ENCODE measurements around the gene SPG7. TPM values are rescaled to one million over a fixed set of nuclear protein-coding genes. Genes with fewer than 3 reads are reported as not detected.

SPG7 gene
- total RNA-seq, 6 experiments from 2014 or later, result 44.0 to 70.5 (median 57.0) TPM

GRCh38 chr16:89555780-89556179 is 47.6 kb downstream of the SPG7 start:
- no peaks in the 10 kb centered on the region for H3K27me3 ChIP-seq
- no peak for DNase-seq
- peaks cover 0 to 11% (median 0%) of the 10 kb centered on the region in 4 donors for H3K4me1 ChIP-seq
- WGBS (ENCODE audit: insufficient coverage, low coverage, low lambda C conversion rate, missing lambda C conversion rate), result 79% methylated on average over 8 of the region's 13 CpGs
- intact Hi-C loops (cut with DNase I), result no loop called here
- H3K4me3 ChIP-seq, result no peak overlapping the region
- no peak for ATAC-seq
- no peaks in the 10 kb centered on the region for H3K9me3 ChIP-seq
- no peak overlapping the region for H3K27ac ChIP-seq
- peaks cover 0 to 28% (median 2%) of the 10 kb centered on the region in 4 donors for H3K36me3 ChIP-seq
- TF ChIP-seq POLR2A (IDR thresholded peaks at IDR 0.05), result no peak
- no peak for TF ChIP-seq CTCF (IDR thresholded peaks at IDR 0.05)

DNA sequence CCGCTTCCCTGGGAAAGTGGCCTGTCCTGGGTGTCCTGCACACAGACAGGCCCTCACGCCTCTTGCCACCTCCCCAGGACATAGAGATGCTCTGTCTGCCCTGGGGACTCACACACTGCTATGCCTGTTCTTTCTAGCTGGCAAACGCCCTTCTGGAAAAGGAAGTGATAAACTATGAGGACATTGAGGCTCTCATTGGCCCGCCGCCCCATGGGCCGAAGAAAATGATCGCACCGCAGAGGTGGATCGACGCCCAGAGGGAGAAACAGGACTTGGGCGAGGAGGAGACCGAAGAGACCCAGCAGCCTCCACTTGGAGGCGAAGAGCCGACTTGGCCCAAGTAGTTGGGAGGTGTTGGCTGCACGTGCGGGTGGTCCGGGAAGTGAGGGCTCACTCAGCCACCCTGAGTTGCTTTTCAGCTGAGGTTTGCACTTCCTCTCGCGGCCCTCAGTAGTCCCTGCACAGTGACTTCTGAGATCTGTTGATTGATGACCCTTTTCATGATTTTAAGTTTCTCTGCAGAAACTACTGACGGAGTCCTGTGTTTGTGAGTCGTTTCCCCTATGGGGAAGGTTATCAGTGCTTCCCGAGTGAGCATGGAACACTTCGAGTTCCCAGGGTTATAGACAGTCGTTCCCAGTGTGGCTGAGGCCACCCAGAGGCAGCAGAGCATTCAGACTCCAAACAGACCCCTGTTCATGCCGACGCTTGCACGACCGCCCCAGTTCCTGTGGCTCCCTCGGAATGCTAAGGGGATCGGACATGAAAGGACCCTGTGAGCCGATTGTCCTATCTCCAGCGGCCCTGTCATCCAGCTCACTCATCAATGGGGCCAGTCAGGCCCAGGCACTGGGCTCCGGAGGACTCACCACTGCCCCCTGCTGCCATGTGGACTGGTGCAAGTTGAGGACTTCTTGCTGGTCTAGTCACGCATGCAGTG is 48.8 kb downstream of the SPG7 start:
- Histone ChIP-seq H3K4me3 (no peak overlapping the region), H3K27ac (peak overlapping the region in 1 of 3 donors; percentile 6), H3K27me3 (no peaks in the 10 kb centered on the region), H3K36me3 (peaks cover 3 to 31% (median 7%) of the 10 kb centered on the region in 4 donors), H3K9me3 (no peaks in the 10 kb centered on the region), H3K4me1 (peaks cover 0 to 20% (median 7%) of the 10 kb centered on the region in 4 donors)
- DNase-seq, result peak; percentile 83 to 90 (median 86)
- 46% methylated on average over 10 of the region's 34 CpGs for WGBS (ENCODE audit: insufficient coverage, low coverage, low lambda C conversion rate, missing lambda C conversion rate)
- TF ChIP-seq POLR2A (IDR thresholded peaks at IDR 0.05) (no peak), CTCF (IDR thresholded peaks at IDR 0.05) (peak; percentile 78 to 88 (median 85))
- ATAC-seq, result peak; percentile 63 to 72 (median 66)
- intact Hi-C loops (cut with DNase I), result no loop called here

DNA sequence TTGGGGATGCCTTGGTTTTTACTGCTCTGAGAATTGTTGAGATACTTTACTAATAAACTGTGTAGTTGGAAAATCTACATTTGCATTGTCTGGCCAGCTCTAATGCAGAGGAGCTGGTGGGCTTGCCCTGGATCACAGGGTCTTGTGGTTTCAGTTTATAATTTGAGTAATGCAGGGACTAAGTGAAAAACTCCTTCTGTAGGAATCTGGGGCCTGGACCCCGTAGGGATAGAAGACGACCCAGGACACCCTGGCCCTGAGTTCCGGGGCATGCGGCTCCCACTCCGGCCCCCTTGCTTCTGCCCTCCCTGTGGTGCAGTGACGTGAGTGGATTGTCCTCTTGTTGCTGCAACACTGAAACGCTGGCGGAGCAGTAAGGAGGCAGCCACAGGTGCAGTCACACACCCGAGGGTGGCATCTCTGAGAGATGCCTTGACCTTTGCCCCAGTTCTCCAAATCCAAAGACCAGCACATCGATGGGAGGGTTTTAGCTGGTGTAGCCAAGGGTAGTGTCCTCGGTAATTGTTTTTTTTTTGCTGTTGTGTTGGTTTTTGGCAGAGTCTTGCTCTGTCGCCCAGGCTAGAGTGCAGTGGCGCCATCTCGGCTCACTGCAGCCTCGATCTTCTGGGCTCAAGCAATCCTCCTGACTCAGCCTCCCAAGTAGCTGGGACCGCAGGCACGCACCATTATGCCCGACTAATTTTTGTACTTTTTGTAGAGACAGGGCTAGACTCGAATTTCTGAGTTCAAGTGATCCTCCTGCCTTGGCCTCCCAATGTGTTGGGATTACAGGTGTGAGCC is 49.7 kb downstream of the SPG7 start:
- ATAC-seq (no peak), DNase-seq (no peak)
- WGBS (ENCODE audit: insufficient coverage, low coverage, low lambda C conversion rate, missing lambda C conversion rate), result 84% methylated on average over 5 of the region's 19 CpGs
- intact Hi-C loops (cut with DNase I), result no loop called here
- Histone ChIP-seq H3K4me1 (peaks cover 0 to 28% (median 12%) of the 10 kb centered on the region in 4 donors), H3K36me3 (peaks cover 9 to 36% (median 14%) of the 10 kb centered on the region in 4 donors), H3K4me3 (no peak overlapping the region), H3K9me3 (no peaks in the 10 kb centered on the region), H3K27ac (no peak overlapping the region), H3K27me3 (no peaks in the 10 kb centered on the region)
- TF ChIP-seq CTCF (IDR thresholded peaks at IDR 0.05) (no peak), POLR2A (IDR thresholded peaks at IDR 0.05) (no peak)

- Histone ChIP-seq H3K9me3 (no peaks in the 10 kb centered on the region), H3K36me3 (peaks cover 16 to 34% (median 27%) of the 10 kb centered on the region in 4 donors), H3K4me1 (peaks cover 0 to 35% (median 18%) of the 10 kb centered on the region in 4 donors), H3K4me3 (peak within 1 kb of the TSS; percentile 86 to 93 (median 87)), H3K27ac (peak within 1 kb of the TSS; percentile 90 to 97 (median 94)), H3K27me3 (no peaks in the 10 kb centered on the region)
- TF ChIP-seq CTCF (IDR thresholded peaks at IDR 0.05) (no peak), POLR2A (IDR thresholded peaks at IDR 0.05) (peak; percentile 98)
- peak; percentile 95 to 97 (median 96) for DNase-seq
- intact Hi-C loops (cut with DNase I), result no loop called here
- ATAC-seq, result peak; percentile 84 to 92 (median 91)
- 0% methylated on average over 7 of the region's 87 CpGs for WGBS (ENCODE audit: insufficient coverage, low coverage, low lambda C conversion rate, missing lambda C conversion rate)
These were observed 52.4 kb downstream of the SPG7 start, which contains the start of gene RPL13 for GRCh38 chr16:89560378-89561141. RPL13 (plus strand) TSS chr16:89560682; CDS start chr16:89560960, 278 bp downstream.

Data from right lobe of liver (tissue), 6 donors.